ENCODE data around the gene JAKMIP1.
"Not testable (repeated sequence)": the region's sequence is repeated elsewhere in the genome, so short reads cannot be mapped to it uniquely, and the experiment has no call there.

JAKMIP1 gene

DNA sequence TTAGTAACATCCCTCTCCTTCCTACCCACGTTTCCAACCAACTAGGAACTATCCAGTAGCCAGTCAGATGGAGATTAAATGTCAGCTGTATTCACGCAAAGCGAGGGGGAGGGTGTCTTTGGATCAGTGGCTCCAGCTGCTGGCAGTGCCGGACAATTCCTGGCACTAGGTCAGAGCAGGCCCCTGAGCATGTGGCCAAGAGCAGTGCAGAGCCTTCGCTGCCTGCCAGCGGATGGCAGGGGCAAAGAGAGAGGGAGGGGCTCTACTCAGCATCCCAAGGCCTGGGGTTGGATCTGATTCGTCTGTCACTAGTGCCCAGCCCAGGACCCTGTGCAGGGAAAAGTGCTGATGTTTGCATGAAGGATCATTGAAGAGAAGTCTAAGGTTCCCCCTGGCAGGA, 28.7 kb upstream of the JAKMIP1 start:
- no peak for DNase-seq (ENCODE audit: low read depth in 2 of 2)

DNA sequence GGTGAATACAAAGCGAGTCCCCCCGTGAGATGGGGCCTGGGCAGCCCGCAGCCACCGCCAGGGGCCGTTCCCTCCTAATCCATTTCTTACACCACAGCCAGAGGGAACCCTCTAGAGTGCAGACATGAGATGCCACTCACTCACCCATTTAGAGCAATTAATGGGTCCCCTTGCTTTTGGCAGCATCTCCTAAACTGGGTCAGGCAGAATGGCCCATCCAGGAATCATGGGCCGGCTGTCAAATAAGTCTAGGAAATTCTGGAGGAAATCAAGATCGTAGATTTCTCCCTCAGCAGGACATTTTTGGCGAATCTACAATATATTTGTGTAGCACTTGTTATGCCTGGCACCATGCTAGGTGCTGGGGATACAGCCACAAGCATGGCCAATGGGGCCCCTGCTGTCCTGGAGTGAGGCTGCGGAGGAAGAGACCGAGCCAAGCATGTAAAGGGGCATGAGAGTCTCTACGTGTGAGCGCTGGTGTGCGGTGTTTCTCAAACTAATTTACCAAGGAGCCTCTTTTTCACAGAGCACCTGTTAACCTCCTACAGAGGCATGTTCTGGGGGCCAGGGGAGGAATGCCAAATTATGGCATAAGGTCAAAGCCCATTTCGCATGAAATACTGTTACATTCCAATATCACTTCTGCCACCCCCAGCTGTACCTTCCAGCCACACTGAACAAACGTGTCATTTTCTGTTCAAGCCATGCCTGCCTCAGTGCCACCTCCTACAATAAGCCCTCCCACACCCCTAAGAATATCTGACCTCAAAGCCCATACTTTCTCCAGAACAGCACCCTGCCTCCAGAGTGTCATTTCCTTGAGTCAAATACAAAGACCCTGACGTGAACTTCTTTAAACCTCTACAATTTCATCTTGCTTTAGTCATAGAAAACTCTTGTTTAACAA, 28.1 kb upstream of the JAKMIP1 start:
- no peak for DNase-seq (ENCODE audit: low read depth in 2 of 2)

DNA sequence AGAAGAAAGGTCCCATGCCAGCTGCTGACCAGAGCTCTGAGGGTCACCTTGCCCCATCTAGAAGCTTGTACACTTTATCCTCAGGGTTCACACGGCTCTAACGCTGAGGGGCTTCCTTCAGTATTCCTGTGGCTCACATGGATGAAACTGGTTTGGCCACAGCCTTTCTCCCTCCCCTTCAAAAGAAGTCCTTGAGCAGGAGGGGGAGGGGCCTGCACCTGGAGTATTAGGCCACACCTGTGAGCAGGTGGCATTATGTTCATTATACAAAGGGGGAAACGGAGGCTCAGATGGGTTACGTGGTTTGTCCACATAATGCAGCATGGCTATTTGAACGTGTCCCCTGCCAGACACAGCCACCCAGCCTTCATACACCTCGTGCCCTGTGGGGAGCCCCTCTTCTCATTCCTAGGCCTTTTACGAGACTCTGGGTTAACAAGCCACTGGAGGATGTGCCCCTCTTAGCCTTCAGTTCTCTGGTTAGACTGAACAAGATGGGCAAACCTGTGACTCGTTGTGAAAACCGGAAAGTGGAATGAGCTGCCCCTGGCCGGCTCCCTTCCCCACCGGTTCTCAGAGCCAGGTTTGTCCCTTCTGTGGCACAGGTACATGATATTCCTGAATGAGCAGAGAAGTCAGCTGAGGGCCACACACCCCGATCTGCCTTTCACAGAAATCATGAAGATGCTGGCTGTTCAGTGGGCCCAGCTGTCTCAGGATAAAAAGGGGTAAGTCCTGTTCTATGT, 27.2 kb upstream of the JAKMIP1 start:
- no peak for DNase-seq (ENCODE audit: low read depth in 2 of 2)

DNA sequence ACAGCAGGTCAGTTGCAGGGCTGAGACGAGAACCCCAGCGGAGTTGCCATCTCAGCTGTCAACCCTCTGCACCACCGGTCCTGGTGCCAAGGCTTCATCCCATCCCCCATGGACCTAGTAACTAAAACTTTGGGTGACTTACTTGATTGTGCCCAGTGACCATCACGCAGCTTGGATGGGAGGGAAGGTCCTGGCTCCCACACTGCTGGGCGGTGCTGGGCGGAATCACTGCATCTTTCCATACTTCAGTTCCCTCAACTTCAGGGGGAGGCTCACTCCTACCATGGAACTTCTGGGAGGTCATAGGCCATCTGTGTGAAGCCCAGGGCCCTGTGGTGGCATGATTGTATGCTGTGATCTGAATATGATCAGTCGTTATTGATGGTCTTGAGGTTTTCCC, 26.2 kb upstream of the JAKMIP1 start:
- DNase-seq (ENCODE audit: low read depth in 2 of 2), result no peak

DNA sequence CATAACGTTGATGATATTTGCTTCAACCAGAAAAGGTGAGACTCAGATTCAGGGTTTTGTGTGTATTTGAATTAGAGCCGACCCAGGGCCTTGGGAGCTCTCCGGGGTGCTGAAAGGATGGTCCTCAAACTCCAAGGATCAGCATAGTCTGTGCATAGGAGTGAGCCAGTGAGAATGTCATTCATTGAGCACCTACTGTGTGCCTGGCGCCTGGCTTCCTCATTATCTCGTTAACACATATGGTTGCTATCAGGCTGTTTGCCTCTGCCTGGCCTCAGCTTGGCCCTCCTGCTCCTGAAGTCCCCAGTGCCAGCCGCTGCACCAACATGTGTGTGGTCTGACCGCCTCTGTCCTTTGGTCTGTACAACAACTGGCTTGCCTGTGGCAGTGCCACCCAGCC, 25.1 kb upstream of the JAKMIP1 start:
- DNase-seq (ENCODE audit: low read depth in 2 of 2), result no peak

DNA sequence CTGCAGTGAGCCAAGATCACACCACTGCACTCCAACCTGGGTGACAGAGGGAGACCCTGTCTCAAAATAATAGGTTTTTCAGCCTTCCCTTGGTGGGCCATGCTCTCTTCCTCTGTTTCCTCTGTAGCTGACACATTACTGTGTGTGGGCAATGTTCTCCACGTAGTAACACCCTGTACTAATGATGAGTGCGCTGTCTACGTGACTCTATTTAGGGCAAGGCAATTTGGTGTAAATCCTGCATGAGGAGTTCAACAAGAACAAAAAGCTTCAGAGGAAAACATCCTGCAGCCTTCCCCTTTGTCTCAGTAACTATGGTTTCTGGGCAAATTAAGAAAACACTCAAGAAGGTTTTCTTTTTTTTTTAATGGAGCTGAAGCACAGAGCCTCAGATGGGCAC, 24.4 kb upstream of the JAKMIP1 start:
- DNase-seq (ENCODE audit: low read depth in 2 of 2), result no peak

DNA sequence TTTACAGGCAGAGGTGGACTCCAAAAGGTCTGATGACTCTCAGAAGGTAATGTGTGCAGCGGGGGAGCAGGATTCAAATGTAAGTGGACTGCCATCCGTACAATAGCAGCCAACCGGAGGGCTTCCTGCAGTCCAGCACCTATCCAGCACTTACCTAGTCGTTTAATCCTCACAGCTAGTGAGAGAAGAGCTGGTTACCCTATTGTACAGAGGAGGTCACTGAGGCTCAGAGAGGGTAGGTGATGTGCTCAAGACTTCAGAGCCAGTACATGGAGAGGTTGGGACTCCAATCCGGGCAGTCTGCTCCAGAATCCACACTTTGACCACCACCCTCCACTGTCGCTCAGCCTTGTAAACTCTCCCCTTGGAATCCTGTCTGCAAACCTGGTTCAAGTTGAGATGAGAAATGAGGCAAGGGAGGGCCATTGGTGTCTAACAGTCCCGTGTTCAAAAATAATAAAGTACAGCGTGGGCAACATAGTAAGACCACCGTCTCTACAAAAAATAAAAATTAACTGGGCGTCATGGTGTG, 22.5 kb upstream of the JAKMIP1 start:
- no peak for DNase-seq (ENCODE audit: low read depth in 2 of 2)

DNA sequence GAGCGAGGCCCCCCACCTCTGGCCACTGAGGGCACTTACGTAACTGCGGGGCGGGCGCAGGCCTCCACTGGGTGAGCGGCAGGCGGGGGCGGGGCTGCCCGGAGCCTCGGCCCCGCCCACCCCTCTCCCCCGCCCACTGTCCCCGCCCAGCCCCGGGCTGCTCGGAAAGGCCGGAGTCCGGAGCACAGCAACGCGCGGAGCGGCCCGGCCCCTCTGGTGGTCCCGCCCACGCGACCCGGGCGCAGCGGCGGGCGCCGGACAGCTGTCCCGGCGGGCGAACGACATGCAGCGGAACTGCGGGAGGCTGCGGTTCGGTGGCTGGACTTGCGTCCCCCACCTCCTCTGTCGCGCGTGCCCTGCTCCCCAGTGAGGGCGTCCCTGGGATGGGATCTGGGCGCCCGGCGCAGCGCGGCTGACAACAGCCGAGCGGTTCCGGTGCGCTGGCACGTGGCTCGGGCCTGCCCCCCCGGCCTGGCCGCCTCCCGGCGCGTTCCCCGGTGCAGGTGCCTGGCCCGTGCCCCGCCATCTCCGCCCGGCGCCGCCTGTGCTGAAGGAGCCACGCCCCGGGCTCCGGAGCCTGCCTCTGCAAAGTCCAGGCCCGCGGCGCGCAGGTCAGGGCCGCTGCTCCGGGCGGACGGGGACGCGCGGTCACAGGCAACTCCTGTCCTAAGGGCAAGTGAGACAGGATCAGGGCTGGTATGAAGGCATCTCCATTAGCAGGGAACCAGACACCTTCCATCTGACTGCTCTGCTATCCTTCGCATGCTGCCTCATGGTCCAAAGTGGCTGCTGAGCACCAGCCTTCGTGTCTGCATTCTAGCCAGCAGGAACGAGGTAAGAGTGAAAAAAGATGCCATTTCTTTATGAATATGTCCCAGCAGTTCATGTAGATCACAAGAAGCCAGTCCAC, 21.8 kb upstream of the JAKMIP1 start:
- DNase-seq (ENCODE audit: low read depth in 2 of 2), result peak in 1 of 2 donors; percentile 25

DNA sequence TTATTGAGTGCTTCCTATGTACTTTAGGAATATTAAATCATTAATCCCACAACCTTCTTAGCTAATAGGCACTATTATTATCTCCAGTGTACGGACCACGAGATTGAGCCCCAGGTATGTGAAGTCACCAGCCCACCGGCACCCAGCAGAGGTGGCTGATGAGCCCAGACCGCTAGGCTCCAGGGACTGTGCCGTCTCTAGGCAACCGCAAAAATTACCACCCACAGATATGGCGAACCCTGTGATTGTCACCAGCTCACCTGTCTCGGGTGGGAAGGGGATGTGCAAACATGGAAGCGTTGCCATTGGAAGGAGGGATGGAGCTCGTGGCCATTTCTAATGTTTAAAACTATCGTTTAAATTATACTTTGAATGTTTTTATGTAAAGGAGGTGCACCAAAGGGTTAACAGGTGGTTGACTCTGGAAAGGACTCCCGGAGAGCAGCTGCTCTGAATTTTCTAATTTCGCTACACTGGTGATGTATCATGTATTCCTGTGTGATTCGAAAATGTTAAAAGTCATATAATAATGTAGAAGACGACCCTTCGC, 21.0 kb upstream of the JAKMIP1 start:
- no peak for DNase-seq (ENCODE audit: low read depth in 2 of 2)

DNA sequence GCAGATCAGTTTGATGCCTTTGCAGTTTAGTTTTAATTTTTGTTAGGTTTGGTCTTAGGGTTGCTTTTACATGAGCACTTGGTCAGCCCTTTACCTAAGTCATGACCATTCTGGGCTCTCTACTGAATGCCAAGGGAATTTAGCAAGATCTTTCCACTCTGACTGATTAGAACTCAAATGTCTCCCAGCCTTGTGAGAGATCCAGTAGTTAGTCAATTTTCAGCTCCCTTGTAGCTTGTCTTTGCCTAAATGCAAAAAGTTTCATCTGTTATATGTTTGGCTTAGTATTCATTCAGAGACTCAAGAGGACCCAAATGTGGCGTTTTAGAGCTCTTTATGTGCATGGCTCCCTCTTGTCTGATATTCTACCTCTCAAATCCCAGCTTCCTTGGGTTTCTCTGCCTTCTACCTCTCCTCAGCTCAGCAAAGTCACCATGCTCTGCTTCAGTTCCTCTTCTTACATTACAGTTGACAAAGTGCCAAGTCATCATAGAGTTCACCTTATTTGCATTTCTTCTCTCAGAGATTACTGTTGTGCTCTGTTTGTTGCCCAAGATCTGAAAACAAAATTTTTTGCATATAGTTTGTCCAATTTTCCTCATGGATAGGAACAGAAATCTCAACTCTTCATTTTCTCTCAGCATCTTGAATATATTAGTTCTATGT, 17.5 kb upstream of the JAKMIP1 start:
- no peak for DNase-seq (ENCODE audit: low read depth in 2 of 2)

DNA sequence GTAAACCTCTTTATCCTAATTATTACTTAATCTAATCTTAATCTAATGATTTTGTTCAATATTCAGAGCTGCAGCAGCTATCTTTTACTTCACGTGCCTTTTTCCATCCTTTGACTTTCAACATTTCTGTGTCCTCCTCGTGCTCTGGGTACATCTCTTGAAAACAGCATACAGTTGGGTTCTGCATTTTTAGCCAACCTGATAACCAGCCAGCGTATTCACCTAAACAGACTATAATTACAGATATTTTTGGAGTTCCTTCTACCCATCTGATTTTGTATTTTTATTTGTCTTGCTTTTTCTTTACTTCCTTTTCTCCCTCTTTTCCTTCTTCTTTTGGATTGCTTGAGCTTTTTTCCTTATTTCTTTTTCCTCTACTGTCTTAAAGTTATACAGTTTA, 16.2 kb upstream of the JAKMIP1 start:
- no peak for DNase-seq (ENCODE audit: low read depth in 2 of 2)

DNA sequence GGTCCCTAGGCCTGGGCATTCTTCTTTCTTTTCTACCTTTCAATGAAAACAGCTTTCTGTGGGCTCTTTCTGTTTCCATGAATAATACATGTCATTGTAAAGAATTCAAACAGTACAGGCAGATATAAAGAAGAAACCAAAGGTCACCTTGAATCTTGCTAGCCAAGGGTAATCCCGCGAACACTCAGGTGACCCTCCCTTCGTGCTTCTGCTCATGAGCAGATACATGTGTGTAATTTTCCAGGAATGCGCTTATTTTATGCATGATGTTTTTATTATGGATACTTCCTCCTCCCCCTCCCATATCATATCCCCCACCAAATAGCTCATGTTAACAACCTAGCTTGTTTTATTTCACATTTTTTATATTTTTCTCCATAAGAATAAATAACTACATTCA, 9.6 kb upstream of the JAKMIP1 start:
- no peak for DNase-seq (ENCODE audit: low read depth in 2 of 2)

DNA sequence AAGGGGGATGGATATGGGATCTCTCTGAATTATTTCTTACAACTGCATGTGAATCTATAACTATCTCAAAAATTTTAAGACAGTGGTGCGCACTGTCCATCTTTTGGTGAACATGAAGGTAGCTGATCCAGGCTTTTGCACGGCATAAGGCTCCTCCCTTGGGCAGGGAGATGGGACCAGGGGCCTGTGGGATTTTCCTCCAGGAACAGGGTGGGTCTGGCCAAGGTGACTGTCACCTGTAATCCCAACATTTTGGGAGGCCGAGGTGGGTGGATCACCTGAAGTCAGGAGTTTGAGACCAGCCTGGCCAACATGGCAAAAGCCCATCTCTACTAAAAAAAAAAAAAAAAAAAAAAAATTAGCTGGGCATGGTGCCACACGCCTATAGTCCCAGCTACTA, 8.9 kb upstream of the JAKMIP1 start:
- not testable (repeated sequence) for DNase-seq (ENCODE audit: low read depth in 2 of 2)

DNA sequence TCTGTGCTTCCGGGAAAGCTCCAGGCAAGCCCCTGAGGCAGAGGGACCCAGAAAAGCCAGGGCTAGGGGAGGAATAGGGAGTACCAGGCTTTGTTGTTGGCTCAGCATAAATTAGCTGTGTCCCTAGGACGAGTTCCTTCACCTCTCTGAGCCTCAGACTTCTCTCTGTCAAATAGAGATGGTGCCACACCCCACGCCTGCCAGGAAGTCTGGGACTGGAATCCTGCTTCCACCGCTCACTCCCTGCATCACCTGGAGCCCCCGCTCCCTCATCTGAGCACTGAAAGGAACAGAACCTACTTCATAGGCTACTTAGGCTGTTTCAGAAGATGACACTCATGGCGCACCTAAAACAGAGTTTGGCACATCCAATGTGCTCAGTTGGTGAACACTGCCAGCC, 8.1 kb upstream of the JAKMIP1 start:
- no peak for DNase-seq (ENCODE audit: low read depth in 2 of 2)

DNA sequence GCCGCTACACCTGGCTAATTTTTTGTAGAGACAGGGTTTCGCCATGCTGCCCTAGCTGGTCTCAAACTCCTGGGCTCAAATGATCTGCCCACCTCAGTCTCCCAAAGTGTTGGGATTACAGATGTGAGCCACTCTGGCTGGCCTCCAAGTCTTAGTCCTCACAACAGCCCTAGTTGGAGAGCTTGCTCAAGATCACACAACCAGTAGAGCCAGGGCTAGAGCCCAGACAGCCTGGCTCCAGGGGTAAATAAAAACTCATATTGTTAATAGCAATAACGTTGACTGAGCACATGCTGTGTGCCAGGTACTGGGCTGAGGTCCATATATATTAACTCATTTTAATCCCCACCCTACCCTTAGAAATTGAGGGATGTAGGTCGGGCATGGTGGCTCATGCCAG, 7.3 kb upstream of the JAKMIP1 start:
- no peak for DNase-seq (ENCODE audit: low read depth in 2 of 2)

DNA sequence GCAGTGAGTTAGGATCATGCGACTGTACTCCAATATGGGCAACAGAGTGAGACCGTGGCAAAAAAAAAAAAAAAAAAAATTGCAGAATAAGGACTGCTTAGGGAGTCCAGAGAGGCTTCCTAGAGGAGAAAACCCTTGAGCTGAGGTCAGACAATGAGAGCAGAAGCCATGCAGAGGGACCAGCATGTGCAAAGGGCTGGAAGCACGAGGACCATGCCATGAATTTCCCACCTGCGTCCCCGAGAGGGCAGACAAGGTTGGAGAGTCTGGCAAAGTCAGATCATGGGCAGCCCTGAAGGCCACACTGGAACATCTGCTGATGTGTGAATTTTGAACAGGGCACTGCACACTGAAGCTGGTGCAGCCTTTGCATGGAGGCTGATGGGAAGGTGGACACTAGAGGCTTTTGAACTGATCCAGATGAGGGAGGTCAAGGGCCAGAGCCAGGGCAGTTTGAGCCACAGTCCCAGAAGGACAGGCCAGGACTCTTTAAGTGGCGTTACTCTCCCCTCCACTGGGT, 6.5 kb upstream of the JAKMIP1 start:
- DNase-seq (ENCODE audit: low read depth in 2 of 2), result no peak

DNA sequence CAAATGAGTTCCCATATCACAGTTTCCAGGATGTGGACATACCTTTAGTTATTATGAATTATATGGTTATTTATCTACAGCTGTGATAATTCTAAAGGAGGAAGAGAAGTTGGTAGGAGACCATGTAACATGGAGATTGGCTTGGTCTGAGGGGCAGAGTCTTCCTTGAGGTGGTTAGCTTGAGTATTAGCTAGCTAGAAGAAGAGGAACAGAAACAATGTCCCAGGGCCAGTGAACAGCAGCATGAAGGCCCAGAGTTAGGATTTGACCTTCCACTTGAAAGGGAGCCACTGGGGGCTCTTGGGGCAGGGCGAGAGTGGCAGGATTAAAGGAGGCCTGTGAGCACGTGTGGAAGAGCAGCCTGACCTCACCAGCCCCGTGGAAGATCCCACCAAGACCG, 5.6 kb upstream of the JAKMIP1 start:
- no peak for DNase-seq (ENCODE audit: low read depth in 2 of 2)

DNA sequence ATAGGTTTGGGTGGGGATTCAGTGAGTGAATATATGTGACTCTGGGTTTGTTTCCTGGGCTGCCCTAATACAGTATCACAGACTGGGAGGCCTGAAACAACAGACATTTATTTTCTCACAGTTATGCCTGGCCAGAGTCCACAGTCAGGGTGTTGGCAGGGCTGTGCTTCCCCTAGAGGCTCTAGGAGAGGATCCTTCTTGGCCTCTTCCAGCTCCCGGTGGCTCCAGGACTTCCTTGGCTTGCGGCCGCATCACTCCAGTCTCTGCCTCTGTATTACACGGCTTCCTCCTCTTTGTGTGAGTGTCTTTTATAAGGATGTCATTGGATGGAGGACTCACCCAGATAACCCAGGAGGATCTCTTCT, 5.2 kb upstream of the JAKMIP1 start:
- no peak for DNase-seq (ENCODE audit: low read depth in 2 of 2)

DNA sequence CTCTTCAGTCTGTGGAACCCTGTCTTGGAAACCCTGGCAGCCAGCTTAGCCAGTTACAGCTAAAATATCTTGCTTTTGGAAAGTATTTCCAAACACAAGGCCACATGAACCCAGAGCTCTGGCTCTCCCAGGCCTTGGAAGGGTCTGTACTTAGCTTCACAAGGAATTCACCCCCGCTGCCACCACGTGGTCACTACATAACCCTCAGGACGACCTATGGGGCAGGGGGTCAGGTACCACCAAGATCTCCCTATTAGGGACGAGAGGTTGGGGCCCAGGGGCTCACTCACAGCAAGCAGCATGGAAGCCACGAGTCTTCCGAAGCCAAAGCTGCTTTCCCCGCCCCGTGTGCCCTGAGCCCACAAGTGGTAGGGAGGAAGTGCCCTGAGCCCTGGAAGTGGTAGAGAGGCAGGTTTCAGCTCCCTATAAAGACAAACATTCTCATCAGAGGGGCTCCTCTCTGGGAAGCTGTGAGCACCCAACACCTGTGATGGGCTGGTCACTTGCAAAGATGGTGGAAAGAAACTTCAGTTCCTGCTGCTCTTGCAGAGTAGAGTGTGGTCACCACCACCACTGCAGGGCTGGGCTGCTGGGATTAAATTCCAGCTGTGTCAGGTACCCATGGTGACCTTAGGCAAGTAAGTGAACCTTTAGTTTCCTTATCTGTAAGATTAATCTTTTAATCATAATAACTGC, 4.7 kb upstream of the JAKMIP1 start:
- no peak for DNase-seq (ENCODE audit: low read depth in 2 of 2)

DNA sequence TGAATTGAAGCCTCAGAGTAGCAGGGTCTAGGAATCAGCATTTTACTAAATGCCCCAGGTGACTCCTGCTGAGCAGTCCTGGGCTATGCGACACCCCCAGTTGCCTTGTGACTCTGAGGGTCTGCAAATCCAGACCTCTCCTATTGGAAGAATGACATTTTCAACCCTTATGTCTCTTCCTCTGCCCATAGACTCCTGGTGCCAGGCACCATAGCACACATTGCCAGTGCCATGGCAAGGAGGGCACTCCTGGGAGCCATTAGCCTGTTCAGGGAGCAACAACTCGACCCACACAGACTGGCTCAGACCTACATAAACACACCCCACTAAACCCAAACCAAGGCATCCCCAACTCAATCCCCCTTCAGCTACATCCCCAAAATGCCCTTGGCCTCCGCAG, 3.7 kb upstream of the JAKMIP1 start:
- DNase-seq (ENCODE audit: low read depth in 2 of 2), result no peak
